OCI-LY7 (cell line): ENCODE measurements around the gene TTLL3. TPM values are rescaled to one million over a fixed set of nuclear protein-coding genes. Genes with fewer than 3 reads are reported as not detected.

Experiments used
- BruUV-seq: library from RNA; stranded (reverse); fragments of 400-500 nt; replicated peaks from 2 replicates; lab custom pipeline; 2021; lab: Mats Ljungman, UMichigan
- CTCF ChIA-PET: fragments of 300-600 bp; sonication (Branson Sonifier 250); formaldehyde crosslinking; loops from one replicate; lab custom pipeline; 2022; ENCODE audit warnings: antibody characterized with exemption; ENCODE audit not compliant: unreplicated experiment; lab: Charles Lee
- POLR2A ChIA-PET: fragments of 300-600 bp; sonication (Branson Sonifier 250); formaldehyde crosslinking; loops from one replicate; lab custom pipeline; 2022; ENCODE audit warnings: antibody characterized with exemption; lab: Charles Lee
- DNase-seq: peaks from one replicate; pipeline ENCODE4 v3.0.0-alpha.2; 2015; ENCODE audit warnings: low spot score
- H2AFZ ChIP-seq: fragments of 200-600 bp; sonication (generic), shearing (Covaris generic); 2 replicates; pipeline ENCODE4 v1.6.1; 2014; ENCODE audit warnings: mild to moderate bottlenecking, antibody characterized with exemption, low read length, moderate library complexity
- H3K27ac ChIP-seq: fragments of 200-600 bp; sonication (generic); 2 replicates; pipeline ENCODE4 v1.5.1; 2014; ENCODE audit warnings: mixed run types, low read depth, mild to moderate bottlenecking, moderate library complexity, low read length, inconsistent platforms; ENCODE audit not compliant: poor library complexity, severe bottlenecking
- H3K36me3 ChIP-seq: fragments of 200-600 bp; sonication (generic); 2 replicates; pipeline ENCODE4 v1.6.1; 2014; ENCODE audit warnings: mild to moderate bottlenecking, antibody characterized with exemption, low read length, moderate library complexity, mixed read lengths; ENCODE audit not compliant: insufficient read depth
- H3K4me1 ChIP-seq: fragments of 200-600 bp; sonication (generic); 2 replicates; pipeline ENCODE4 v1.5.1; 2014; ENCODE audit warnings: mild to moderate bottlenecking, low read length; ENCODE audit not compliant: insufficient read depth, poor library complexity, severe bottlenecking
- H3K4me2 ChIP-seq: fragments of 200-600 bp; sonication (generic); 2 replicates; pipeline ENCODE4 v1.6.1; 2014; ENCODE audit warnings: mild to moderate bottlenecking, low read length
- H3K4me3 ChIP-seq: fragments of 200-600 bp; sonication (generic); 2 replicates; pipeline ENCODE4 v1.5.1; 2014; ENCODE audit warnings: mild to moderate bottlenecking, low read depth, low read length; ENCODE audit not compliant: poor library complexity, severe bottlenecking
- H3K79me2 ChIP-seq: fragments of 200-600 bp; sonication (generic); 2 replicates; pipeline ENCODE4 v1.6.1; 2016; ENCODE audit warnings: low read depth, mild to moderate bottlenecking, low read length, moderate library complexity, mixed read lengths; ENCODE audit not compliant: insufficient read depth
- H3K9me2 ChIP-seq: fragments of 200-600 bp; sonication (generic); 2 replicates; pipeline ENCODE4 v1.6.1; 2016; ENCODE audit warnings: mild to moderate bottlenecking, low read length, mixed read lengths; ENCODE audit not compliant: insufficient read depth
- H3K9me3 ChIP-seq: fragments of 200-600 bp; sonication (generic); 2 replicates; pipeline ENCODE4 v1.6.1; 2014; ENCODE audit warnings: mild to moderate bottlenecking, mixed run types, low read length, mixed read lengths
- H4K20me1 ChIP-seq: fragments of 200-600 bp; sonication (generic); 2 replicates; pipeline ENCODE4 v1.6.1; 2014; ENCODE audit warnings: mild to moderate bottlenecking, antibody characterized with exemption, low read length, moderate library complexity, mixed read lengths; ENCODE audit not compliant: insufficient read depth
- EZH2phosphoT487 ChIP-seq: fragments of 200-600 bp; sonication (generic); IDR thresholded peaks from 2 replicates; pipeline ENCODE4 v1.6.1; 2018; ENCODE audit warnings: low read depth, borderline replicate concordance, mild to moderate bottlenecking, mixed run types, antibody characterized with exemption, low read length, moderate library complexity, mixed read lengths
- intact Hi-C: fragments of 100-400 bp; cut with micrococcal nuclease; formaldehyde crosslinking; loops from one replicate; pipeline ENCODE4 v1.10.0; 2022; ENCODE audit not compliant: unreplicated experiment
- total RNA-seq, 2 experiments: library from RNA; depleted of rRNA in 1 of 2; stranded (reverse); fragments of >200 nt in 1 of 2; shearing (Covaris generic) in 1 of 2; gene quantifications; 2 replicates each; pipeline ENCODE4 v1.2.3, GENCODE V29; 2014 to 2022
- TF ChIP-seq, protein P1 (sequence below): fragments of 200-600 bp; sonication (generic); conservative IDR thresholded peaks from 2 replicates; pipeline ENCODE4 v1.5.1; 2014; ENCODE audit warnings: mild to moderate bottlenecking, antibody characterized with exemption, low read length, moderate library complexity, mixed read lengths

TTLL3 gene
- total RNA-seq, 2 experiments from 2014 or later: 65.4 to 127 TPM

- Histone ChIP-seq H2AFZ (no peak overlapping the region), H3K9me2 (no peaks in the 10 kb centered on the region), H3K4me3 (no peak overlapping the region), H3K27ac (no peak overlapping the region), H3K4me1 (peaks cover 41% of the 10 kb centered on the region), H4K20me1 (no peaks in the 10 kb centered on the region), H3K4me2 (no peak overlapping the region), H3K79me2 (no peaks in the 10 kb centered on the region), H3K36me3 (peaks cover 20% of the 10 kb centered on the region), H3K9me3 (no peaks in the 10 kb centered on the region)
- intact Hi-C loops: no loop called here
- BruUV-seq: no TSS peak
- DNase-seq: no peak
- ChIA-PET POLR2A (interaction anchor here (0.5 kb wide), 2 partner anchors 16 to 111 kb away, joined by 3 read pairs; partner anchors contain the start of gene ARPC4), CTCF (no interaction called here)
- TF ChIP-seq, protein P1, sequence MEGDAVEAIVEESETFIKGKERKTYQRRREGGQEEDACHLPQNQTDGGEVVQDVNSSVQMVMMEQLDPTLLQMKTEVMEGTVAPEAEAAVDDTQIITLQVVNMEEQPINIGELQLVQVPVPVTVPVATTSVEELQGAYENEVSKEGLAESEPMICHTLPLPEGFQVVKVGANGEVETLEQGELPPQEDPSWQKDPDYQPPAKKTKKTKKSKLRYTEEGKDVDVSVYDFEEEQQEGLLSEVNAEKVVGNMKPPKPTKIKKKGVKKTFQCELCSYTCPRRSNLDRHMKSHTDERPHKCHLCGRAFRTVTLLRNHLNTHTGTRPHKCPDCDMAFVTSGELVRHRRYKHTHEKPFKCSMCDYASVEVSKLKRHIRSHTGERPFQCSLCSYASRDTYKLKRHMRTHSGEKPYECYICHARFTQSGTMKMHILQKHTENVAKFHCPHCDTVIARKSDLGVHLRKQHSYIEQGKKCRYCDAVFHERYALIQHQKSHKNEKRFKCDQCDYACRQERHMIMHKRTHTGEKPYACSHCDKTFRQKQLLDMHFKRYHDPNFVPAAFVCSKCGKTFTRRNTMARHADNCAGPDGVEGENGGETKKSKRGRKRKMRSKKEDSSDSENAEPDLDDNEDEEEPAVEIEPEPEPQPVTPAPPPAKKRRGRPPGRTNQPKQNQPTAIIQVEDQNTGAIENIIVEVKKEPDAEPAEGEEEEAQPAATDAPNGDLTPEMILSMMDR: no peak
- no peak for TF ChIP-seq EZH2phosphoT487
These were observed 33.0 kb upstream of the TTLL3 start for GRCh38 chr3:9776896-9777693.

GRCh38 chr3:9777694-9778021 is 32.4 kb upstream of the TTLL3 start:
- H3K4me1 ChIP-seq: peaks cover 47% of the 10 kb centered on the region
- no peaks in the 10 kb centered on the region for H3K9me3 ChIP-seq
- ChIA-PET CTCF (no interaction called here), POLR2A (interaction anchor here (0.5 kb wide), 1 partner anchor 15 kb away, joined by 3 read pairs; the partner anchor contains the start of gene ARPC4)
- peaks cover 23% of the 10 kb centered on the region for H3K36me3 ChIP-seq
- H3K9me2 ChIP-seq: no peaks in the 10 kb centered on the region
- intact Hi-C loops: no loop called here
- H3K4me3 ChIP-seq: no peak overlapping the region
- no peak for DNase-seq
- no peak overlapping the region for H3K27ac ChIP-seq
- H3K79me2 ChIP-seq: no peaks in the 10 kb centered on the region
- H2AFZ ChIP-seq: no peak overlapping the region
- H3K4me2 ChIP-seq: no peak overlapping the region
- TF ChIP-seq EZH2phosphoT487: no peak
- TF ChIP-seq, protein P1: no peak
- no peaks in the 10 kb centered on the region for H4K20me1 ChIP-seq
- no TSS peak for BruUV-seq
